HG02981 (cell line): ENCODE measurements around the gene CDH12.
"Not testable (repeated sequence)": the region's sequence is repeated elsewhere in the genome, so short reads cannot be mapped to it uniquely, and the experiment has no call there.

Source experiments
- ATAC-seq: cut with Tn5 transposase; IDR thresholded peaks from one replicate; pipeline ENCODE4 v1.9.1; 2021; ENCODE audit warnings: mild to moderate bottlenecking, moderate library complexity; ENCODE audit not compliant: unreplicated experiment

CDH12 gene

GRCh38 chr5:22577006-22577405 lies 276.1 kb downstream of the CDH12 start:
- no peak for ATAC-seq

GRCh38 chr5:22572941-22573340 lies 280.2 kb downstream of the CDH12 start:
- no peak for ATAC-seq

- ATAC-seq: no peak
Observed at GRCh38 chr5:22567983-22568382, 285.2 kb downstream of the CDH12 start.

GRCh38 chr5:22560147-22560546 lies 293.0 kb downstream of the CDH12 start:
- no peak for ATAC-seq

DNA sequence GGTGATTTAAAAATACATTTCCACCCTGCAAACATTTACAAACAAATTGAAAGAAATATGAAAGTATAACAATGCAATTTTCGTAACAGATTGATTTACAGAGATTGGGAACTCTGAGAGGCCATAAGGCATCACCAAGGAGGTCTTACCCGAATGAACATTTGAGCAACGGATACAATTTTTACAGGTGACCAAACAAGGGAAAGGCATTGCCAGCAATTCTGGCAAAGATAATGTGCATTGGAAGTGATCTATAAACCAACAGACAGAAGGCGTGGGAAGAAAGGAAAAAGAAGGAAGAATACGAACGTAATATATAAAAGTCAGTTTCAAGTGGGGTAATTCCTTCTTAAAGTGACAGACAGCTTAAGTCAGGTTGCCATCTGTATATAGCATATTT lies 295.9 kb downstream of the CDH12 start:
- ATAC-seq: no peak

DNA sequence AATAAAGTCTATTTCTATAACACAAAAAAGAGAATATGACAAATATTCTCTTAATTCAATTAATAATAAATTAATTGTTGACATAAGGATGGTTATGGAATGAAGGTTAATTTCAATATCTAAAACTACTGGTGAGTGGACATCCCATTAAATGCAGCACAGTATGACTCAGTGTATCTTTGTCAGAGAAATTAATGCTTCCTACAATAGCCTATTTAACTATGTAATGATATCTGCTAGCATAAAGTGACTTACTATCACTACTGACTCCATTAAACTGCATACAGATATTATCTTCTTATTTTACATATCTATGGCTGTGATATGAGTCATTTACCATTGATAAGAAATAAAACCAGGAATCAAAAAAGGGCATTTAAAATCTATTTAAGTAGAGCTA lies 298.7 kb downstream of the CDH12 start:
- no peak for ATAC-seq

- no peak for ATAC-seq
Observed at GRCh38 chr5:22549876-22550671, 303.1 kb downstream of the CDH12 start.

DNA sequence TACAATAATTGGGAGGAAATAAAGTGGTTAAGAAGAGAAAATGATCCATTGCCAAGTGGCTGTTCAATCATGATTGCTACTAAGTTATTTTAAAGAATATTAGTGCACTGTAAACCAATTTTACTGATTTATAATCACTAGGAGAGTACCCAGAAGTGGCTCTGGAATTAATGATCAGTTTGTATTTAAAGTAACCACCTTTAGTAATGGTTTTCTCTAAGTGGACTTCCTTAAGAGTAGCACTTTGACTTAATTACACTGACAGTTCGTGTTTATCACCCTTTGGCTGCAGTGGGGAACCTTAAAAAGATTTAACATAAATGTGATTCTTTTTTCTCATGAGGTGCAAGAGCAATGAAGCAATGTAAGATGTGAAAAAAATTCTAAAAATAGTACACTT lies 310.8 kb downstream of the CDH12 start:
- no peak for ATAC-seq

DNA sequence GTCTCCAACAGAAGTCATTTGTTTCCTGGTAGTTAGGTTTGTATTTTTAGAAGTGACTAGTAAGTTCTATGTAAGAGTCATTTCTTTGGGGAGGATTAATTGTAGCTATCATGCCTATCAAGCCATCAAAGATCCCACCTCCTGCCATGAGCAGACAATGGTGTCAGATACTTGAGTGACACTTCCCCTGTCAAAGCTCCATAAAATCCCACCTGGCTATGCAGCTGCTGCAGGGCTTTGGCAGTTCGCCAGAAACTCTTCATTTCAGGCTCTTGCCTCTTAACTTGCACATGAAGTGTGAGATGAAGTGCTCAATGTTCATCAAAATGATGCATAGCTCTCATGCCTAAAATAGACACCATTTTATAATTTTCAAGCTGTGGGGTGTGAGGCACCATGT lies 312.1 kb downstream of the CDH12 start:
- ATAC-seq: no peak

DNA sequence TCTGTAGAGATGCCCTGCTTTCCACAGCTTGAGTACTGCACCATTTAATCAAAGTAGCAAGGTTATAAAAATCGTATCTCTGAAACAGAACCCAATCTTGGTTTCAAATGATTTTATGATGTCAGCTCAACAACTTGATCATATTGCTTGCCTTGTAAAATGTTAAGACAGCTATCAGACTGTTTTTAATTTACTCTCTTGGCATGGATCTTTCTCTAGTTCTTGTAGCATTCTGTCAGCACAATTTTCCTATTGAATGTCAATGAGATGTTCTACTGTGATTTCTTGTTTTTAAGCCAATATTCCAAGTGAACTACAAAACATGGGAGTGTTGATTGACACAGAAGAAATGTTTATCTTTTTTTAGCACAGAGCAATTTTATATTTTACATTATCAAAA lies 313.4 kb downstream of the CDH12 start:
- ATAC-seq: no peak

DNA sequence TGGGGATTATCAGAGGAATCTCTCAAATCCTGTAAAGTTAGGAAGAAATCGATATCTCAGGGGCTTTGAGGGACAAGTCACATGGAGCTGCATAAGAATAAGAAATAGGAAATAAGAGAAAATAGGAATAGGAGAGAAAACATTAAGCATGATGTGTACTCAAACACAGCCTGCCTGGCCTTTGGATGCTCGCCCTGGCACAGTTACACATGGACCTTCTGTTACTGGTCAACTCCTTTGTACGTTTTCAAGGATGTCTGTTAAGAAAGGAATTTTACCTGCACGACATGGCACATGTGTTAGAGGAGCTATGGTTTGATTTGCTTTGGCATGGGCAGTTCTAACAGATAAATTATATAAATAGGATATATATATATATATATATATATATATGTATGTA lies 321.2 kb downstream of the CDH12 start:
- no peak for ATAC-seq

DNA sequence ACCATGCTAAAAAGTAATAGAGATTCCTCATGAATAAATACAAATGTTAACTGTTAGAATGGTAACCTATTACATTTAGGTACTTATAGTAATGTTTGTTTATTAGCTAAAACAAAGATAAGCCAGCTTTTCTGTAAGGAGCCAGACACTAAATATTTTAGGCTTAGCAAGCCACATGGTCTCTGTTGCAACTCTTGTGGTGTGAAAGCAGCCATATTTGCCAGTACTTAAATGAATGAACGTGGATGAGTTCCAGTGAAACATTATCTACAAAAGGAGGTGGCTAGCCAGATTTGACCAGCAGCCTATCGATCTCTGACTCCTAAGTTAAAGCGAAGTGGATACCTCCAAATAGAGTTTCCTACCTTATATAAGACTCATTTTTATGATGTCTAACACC lies 331.6 kb downstream of the CDH12 start:
- no peak for ATAC-seq

DNA sequence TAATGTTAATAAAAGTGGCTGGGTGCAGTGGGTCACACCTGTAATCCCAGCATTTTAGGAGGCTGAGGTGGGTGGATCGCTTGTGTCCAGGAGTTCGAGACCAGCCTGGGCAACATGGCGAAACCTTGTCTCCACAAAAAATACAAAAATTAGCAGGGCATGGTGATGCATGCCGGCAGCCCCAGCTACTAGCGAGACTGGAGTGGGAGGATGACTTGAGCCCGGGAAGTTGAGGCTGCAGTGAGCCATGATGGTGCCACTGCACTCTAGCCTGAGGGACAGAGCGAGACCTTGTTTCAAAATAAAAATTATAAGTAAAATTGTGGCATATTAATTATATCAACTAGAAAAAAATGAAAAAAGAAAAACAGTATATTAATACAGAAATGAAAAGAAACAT lies 336.6 kb downstream of the CDH12 start:
- ATAC-seq: not testable (repeated sequence)

DNA sequence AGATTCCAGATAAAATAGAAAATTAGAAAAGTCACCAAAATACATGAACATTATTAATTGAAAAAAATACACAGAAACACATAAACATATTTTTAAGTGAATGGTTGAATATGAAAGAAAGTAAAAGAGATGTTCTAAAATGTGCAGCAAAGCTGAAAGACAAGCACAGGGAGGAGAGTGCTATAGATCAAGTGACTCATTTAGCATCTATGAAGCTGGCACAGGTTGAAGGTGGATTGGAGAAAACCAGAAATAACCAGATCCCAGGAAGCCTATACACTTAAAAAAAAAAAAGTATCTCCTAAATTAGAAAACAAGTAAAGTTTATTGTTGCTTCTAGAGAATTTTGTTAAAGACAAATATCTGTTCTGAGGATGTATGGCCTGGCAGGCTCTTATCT lies 338.9 kb downstream of the CDH12 start:
- no peak for ATAC-seq

- no peak for ATAC-seq
Observed at GRCh38 chr5:22505891-22506290, 347.3 kb downstream of the CDH12 start.

DNA sequence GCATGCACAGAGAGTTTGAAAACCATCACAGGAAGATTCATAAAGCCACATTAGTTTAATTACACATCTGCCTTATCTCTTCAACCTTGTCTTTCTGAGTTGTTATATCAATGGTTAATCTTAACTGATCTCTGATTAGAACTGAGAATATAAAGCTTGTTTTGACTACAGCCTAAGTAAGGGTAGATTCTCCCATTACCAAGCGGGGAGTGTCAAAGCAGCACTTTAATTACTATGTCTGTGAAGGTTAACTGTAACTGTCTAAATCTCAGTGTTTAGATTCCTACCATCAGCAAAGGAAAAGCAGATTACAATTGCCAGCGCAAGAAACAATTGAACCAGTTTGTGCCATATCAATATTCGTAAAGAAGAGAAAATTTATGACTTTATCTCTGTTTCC lies 348.7 kb downstream of the CDH12 start:
- ATAC-seq: no peak

GRCh38 chr5:22500556-22500955 lies 352.6 kb downstream of the CDH12 start:
- ATAC-seq: no peak

DNA sequence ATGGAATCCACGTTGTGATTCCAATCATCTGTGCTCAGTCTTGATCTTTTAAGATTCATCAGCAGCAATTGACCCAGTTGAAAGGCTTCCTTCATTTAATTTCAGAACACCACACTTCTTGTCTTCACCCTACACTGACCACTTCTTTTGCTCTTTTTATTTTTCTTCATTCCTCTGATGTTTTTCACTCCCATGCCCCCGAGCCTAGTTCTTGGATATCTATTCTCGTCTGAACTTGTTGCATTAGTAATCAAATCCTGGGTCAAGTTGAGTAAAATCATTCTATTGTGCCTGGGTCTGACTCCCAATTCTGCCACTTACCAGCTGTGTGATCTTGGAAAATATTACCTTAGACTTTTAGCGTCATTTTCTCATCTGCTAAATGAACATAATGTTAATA lies 356.5 kb downstream of the CDH12 start:
- ATAC-seq: no peak

GRCh38 chr5:22495016-22495720 lies 358.0 kb downstream of the CDH12 start:
- ATAC-seq: no peak

DNA sequence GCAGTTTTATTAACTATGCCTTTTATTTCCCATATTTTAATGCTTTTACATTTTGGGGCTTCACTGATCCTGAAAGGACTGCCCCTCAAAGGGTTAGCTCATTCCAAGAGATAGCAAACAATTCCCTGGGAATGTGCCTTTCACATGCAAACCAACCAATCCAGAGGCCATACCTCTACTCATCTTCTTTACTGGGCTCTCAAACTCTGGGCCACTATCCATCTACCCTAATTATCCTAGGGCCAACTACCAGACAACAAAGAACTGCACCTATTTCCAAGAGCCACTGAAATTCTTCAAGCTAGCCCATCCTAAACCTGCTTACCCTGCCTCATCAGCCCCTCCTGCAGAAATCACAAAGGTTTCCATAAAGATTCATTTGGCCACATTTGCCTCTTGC lies 364.7 kb downstream of the CDH12 start:
- no peak for ATAC-seq

DNA sequence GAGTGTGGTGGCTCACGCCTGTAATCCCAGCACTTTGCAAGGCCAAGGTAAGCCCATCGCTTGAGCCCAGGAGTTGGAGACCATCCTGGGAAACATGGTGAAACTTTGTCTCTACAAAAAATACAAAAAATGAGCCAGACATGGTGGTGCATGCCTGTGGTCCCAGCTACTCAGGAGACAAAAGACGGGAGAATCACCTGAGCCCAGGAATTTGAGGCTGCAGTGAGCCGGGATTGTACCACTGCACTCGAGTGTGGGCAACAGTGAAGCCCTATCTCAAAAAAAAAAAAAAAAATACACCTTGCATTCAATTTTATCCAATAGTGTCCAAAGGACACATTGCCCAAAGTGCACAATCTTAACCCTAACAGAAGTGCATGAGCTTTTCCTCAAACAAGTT lies 372.8 kb downstream of the CDH12 start:
- ATAC-seq: no peak

- no peak for ATAC-seq
Observed at GRCh38 chr5:22473886-22474285, 379.3 kb downstream of the CDH12 start.

- no peak for ATAC-seq
Observed at GRCh38 chr5:22471154-22471553, 382.0 kb downstream of the CDH12 start.
